OCI-LY3 (cell line): ENCODE measurements around the gene GLDN.

ENCODE experiments used
- CTCF ChIP-seq: fragments of 200-600, 300-600 bp; sonication (generic); IDR thresholded peaks from 2 replicates; pipeline ENCODE4 v1.5.1; 2014; ENCODE audit warnings: antibody characterized with exemption, low read length, low read depth
- EZH2phosphoT487 ChIP-seq: fragments of 200-600 bp; shearing (Covaris generic); IDR thresholded peaks from 2 replicates; pipeline ENCODE4 v1.6.1; 2018; ENCODE audit warnings: antibody characterized with exemption, mixed run types, low read depth

DNA sequence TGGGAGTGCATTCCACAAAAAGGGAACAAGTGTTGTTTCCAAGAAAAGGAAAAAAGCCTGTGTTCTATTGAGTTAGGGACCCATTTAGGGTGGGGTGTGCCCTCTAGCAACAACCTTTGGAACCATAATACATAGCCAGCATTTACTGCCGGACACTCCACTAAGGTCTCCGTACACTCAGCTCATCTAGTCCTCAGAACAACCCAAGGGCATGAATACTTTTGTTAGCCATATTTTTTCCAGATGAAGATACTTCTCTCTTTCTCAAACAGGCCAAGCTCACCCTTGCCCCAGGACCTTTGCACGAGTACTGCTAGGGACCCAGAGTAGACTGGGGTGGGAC is 46.2 kb downstream of the GLDN start:
- TF ChIP-seq CTCF (no peak), EZH2phosphoT487 (no peak)
